ENCODE measurements around the gene CCNQ.

CCNQ gene

GRCh38 chrX:153635388-153635787 lies 36.4 kb upstream of the CCNQ start:
- DNase-seq (ENCODE audit: low spot score): no peak
- Histone ChIP-seq H3K27ac (no peak overlapping the region), H3K4me3 (no peak overlapping the region)
- no peak for TF ChIP-seq CTCF (IDR thresholded peaks at IDR 0.05)

GRCh38 chrX:153634832-153635231 lies 35.9 kb upstream of the CCNQ start:
- no peak for TF ChIP-seq CTCF (IDR thresholded peaks at IDR 0.05)
- DNase-seq (ENCODE audit: low spot score): no peak

GRCh38 chrX:153634236-153634635 lies 35.3 kb upstream of the CCNQ start:
- no peak for DNase-seq (ENCODE audit: low spot score)
- TF ChIP-seq CTCF (IDR thresholded peaks at IDR 0.05): no peak
- H3K27ac ChIP-seq: no peak overlapping the region
- no peak overlapping the region for H3K4me3 ChIP-seq

More at GRCh38 chrX:153634832-153635231, 35.9 kb upstream of the CCNQ start:
- Histone ChIP-seq H3K4me3 (no peak overlapping the region), H3K27ac (no peak overlapping the region)

- Histone ChIP-seq H3K27ac (no peak overlapping the region), H3K4me3 (no peak overlapping the region)
- TF ChIP-seq CTCF (IDR thresholded peaks at IDR 0.05): no peak
- no peak for DNase-seq (ENCODE audit: low spot score)
These were observed 34.8 kb upstream of the CCNQ start for GRCh38 chrX:153633607-153634180.

- H3K27ac ChIP-seq: no peak overlapping the region
- TF ChIP-seq CTCF (IDR thresholded peaks at IDR 0.05): no peak
- no peak overlapping the region for H3K4me3 ChIP-seq
- no peak for DNase-seq (ENCODE audit: low spot score)
These were observed 34.1 kb upstream of the CCNQ start for GRCh38 chrX:153633048-153633447.

- Histone ChIP-seq H3K4me3 (no peak overlapping the region), H3K27ac (no peak overlapping the region)
- no peak for TF ChIP-seq CTCF (IDR thresholded peaks at IDR 0.05)
- DNase-seq (ENCODE audit: low spot score): no peak
These were observed 33.6 kb upstream of the CCNQ start for GRCh38 chrX:153632595-153632946.

GRCh38 chrX:153631907-153632594 lies 33.1 kb upstream of the CCNQ start:
- Histone ChIP-seq H3K27ac (no peak overlapping the region), H3K4me3 (no peak overlapping the region)
- DNase-seq (ENCODE audit: low spot score): no peak
- TF ChIP-seq CTCF (IDR thresholded peaks at IDR 0.05): no peak

Data from coronary artery (tissue), 2 donors.